Liver (tissue), 9 donors: Measurements from ENCODE around the gene TMUB1. TPM values are rescaled to one million over a fixed set of nuclear protein-coding genes. Genes with fewer than 3 reads are reported as not detected.

Experiments
- DNase-seq: peaks from one replicate; pipeline ENCODE4 v3.0.0-alpha.2; 2017; ENCODE audit warnings: low spot score
- H3K27ac ChIP-seq, 2 donors: one replicate each; pipeline ENCODE4 v1.7.0; 2013; ENCODE audit warnings: inconsistent platforms in 2 of 2, low read length in 2 of 2, control low read depth in 1 of 2, low read depth in 1 of 2, mild to moderate bottlenecking in 1 of 2
- H3K27me3 ChIP-seq, 4 donors: one replicate each; pipeline versions ENCODE4 v1.6.1 to v1.7.0; 2013; ENCODE audit warnings: low read length in 3 of 4, inconsistent platforms in 1 of 4, mild to moderate bottlenecking in 1 of 4, moderate library complexity in 1 of 4; ENCODE audit not compliant: control insufficient read depth in 4 of 4, insufficient read depth in 4 of 4
- H3K36me3 ChIP-seq, 4 donors: one replicate each; pipeline versions ENCODE4 v1.6.1 to v1.7.0; 2013; ENCODE audit warnings: low read length in 3 of 4, mild to moderate bottlenecking in 3 of 4, low read depth in 1 of 4, moderate library complexity in 1 of 4; ENCODE audit not compliant: control insufficient read depth in 4 of 4, insufficient read depth in 3 of 4
- H3K4me1 ChIP-seq, 4 donors: one replicate each; pipeline versions ENCODE4 v1.6.1 to v1.7.0; 2013; ENCODE audit warnings: low read length in 3 of 4, mild to moderate bottlenecking in 3 of 4, moderate library complexity in 1 of 4; ENCODE audit not compliant: control insufficient read depth in 4 of 4, insufficient read depth in 4 of 4
- H3K4me3 ChIP-seq, 3 donors: one replicate each; pipeline versions ENCODE4 v1.6.1 to v1.7.0; 2013; ENCODE audit warnings: low read length in 3 of 3, control low read depth in 1 of 3, low read depth in 1 of 3, mild to moderate bottlenecking in 1 of 3
- H3K9ac ChIP-seq, 2 donors: one replicate each; pipeline ENCODE4 v1.7.0; 2013; ENCODE audit warnings: low read length in 2 of 2, mild to moderate bottlenecking in 2 of 2, moderate library complexity in 2 of 2, control low read depth in 1 of 2, low read depth in 1 of 2
- H3K9me3 ChIP-seq, 4 donors: one replicate each; pipeline versions ENCODE4 v1.6.1 to v1.7.0; 2013; ENCODE audit warnings: low read length in 3 of 4; ENCODE audit not compliant: control insufficient read depth in 4 of 4
- EGR1 ChIP-seq, 2 donors: IDR thresholded peaks; 2 replicates each; pipeline ENCODE4 v1.6.1; 2016 to 2018; ENCODE audit warnings: antibody characterized with exemption in 2 of 2, low read depth in 2 of 2
- FOXA1 ChIP-seq: IDR thresholded peaks from 2 replicates; pipeline ENCODE4 v1.6.1; 2016; ENCODE audit warnings: antibody characterized with exemption
- FOXA2 ChIP-seq: IDR thresholded peaks from 2 replicates; pipeline ENCODE4 v1.6.1; 2016; ENCODE audit warnings: antibody characterized with exemption
- GABPA ChIP-seq, 2 donors: IDR thresholded peaks in 1 of 2; conservative IDR thresholded peaks in 1 of 2; 2 replicates each; pipeline ENCODE4 v1.6.1; 2016; ENCODE audit warnings: antibody characterized with exemption in 2 of 2, mild to moderate bottlenecking in 1 of 2, moderate library complexity in 1 of 2
- HNF4A ChIP-seq, 2 donors: conservative IDR thresholded peaks; 2 replicates each; pipeline ENCODE4 v1.6.1; 2016; ENCODE audit warnings: antibody characterized with exemption in 2 of 2, mild to moderate bottlenecking in 2 of 2
- HNF4G ChIP-seq: IDR thresholded peaks from 2 replicates; pipeline ENCODE4 v1.6.1; 2016; ENCODE audit warnings: antibody characterized with exemption
- JUND ChIP-seq, 2 donors: IDR thresholded peaks; 2 replicates each; pipeline ENCODE4 v1.6.1; 2016; ENCODE audit warnings: antibody characterized with exemption in 2 of 2
- NR2F2 ChIP-seq: IDR thresholded peaks from 2 replicates; pipeline ENCODE4 v1.6.1; 2016; ENCODE audit warnings: antibody characterized with exemption
- RAD21 ChIP-seq, 2 donors: IDR thresholded peaks; 2 replicates each; pipeline ENCODE4 v1.6.1; 2016; ENCODE audit warnings: antibody characterized with exemption in 2 of 2, mild to moderate bottlenecking in 2 of 2
- RXRA ChIP-seq, 2 donors: IDR thresholded peaks; 2 replicates each; pipeline ENCODE4 v1.6.1; 2017 to 2018; ENCODE audit warnings: antibody characterized with exemption in 2 of 2, mild to moderate bottlenecking in 1 of 2
- SP1 ChIP-seq: IDR thresholded peaks from 2 replicates; pipeline ENCODE4 v1.6.1; 2018; ENCODE audit warnings: antibody characterized with exemption, mild to moderate bottlenecking
- TAF1 ChIP-seq: conservative IDR thresholded peaks from 2 replicates; pipeline ENCODE4 v1.6.1; 2016; ENCODE audit warnings: antibody characterized with exemption, mild to moderate bottlenecking
- YY1 ChIP-seq: IDR thresholded peaks from 2 replicates; pipeline ENCODE4 v1.6.1; 2016; ENCODE audit warnings: antibody characterized with exemption, mild to moderate bottlenecking
- whole genome bisulfite sequencing: extraction: QIAGEN DNeasy Blood & Tissue Kit; methylation state at CpG from one replicate; pipeline ENCODE4 v1.1.7; 2013; 5-methylcytosine and 5-hydroxymethylcytosine counted together
- polyA plus RNA-seq, 2 donors: library from polyadenylated mRNA; stranded (reverse) in 1 of 2; unstranded in 1 of 2; fragments of 200-250 nt in 1 of 2; fragments of >200 nt in 1 of 2; fragmentation: Nextera tagmentation in 1 of 2; extraction: Ambion mirVana in 1 of 2; gene quantifications; one replicate each; pipeline versions ENCODE4 v1.2.1 to v1.2.3, GENCODE V29; 2013 to 2015
- total RNA-seq, 2 donors: library from RNA; depleted of rRNA; stranded (reverse); fragments of >200 nt; gene quantifications; one replicate each; pipeline ENCODE4 v1.2.3, GENCODE V29; 2014
- TF ChIP-seq, protein P1 (sequence below): IDR thresholded peaks from 2 replicates; pipeline ENCODE4 v1.6.1; 2016; ENCODE audit warnings: antibody characterized with exemption
- TF ChIP-seq, protein P2 (sequence below): IDR thresholded peaks from 2 replicates; pipeline ENCODE4 v1.6.1; 2016; ENCODE audit warnings: antibody characterized with exemption
- TF ChIP-seq, protein P3 (sequence below): IDR thresholded peaks from 2 replicates; pipeline ENCODE4 v1.6.1; 2016; ENCODE audit warnings: antibody characterized with exemption, mild to moderate bottlenecking
- TF ChIP-seq, protein P4 (sequence below): fragments of 150-350 bp; IDR thresholded peaks from 2 replicates; pipeline ENCODE4 v1.5.1; 2017; ENCODE audit warnings: improper control_type of control experiment, low read depth, low read length; ENCODE audit not compliant: missing input control
- TF ChIP-seq, protein P5 (sequence below): IDR thresholded peaks from 2 replicates; pipeline ENCODE4 v1.6.1; 2016; ENCODE audit warnings: antibody characterized with exemption
- donor health status: healthy.
- donor health status: healthy.
- donor health status: healthy.
- donor health status: healthy.
- donor health status: healthy.

TMUB1 gene
- total and polyA plus RNA-seq, 4 donors: 15.1 to 51.7 (median 30.5) TPM

DNA sequence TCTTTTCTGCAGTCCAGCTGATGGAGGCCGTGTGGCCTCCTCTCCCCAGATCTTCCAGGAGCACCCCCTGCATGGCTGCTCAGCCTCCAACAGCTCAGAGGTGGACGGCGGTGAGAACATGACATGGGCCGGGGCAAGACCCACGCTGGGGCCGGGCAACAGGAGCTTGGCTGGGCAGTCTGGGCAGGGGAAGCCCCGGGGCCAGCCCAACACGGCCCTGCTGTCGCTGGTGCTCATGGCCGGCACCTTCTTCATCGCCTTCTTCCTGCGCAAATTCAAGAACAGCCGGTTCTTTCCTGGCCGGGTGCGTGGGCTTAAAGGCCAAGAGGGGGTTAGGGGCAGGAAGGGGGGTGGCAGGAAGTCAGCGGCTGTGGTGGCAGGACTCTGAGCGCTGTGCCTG, 9.3 kb downstream of the TMUB1 start:
- TF ChIP-seq JUND (IDR thresholded peaks at IDR 0.05): no peak
- no peak for TF ChIP-seq FOXA1
- H3K36me3 ChIP-seq: peaks cover 33 to 75% (median 46%) of the 10 kb centered on the region in 4 donors
- no peak overlapping the region for H3K27ac ChIP-seq
- no peak overlapping the region for H3K9ac ChIP-seq
- DNase-seq: no peak
- WGBS: 90% methylated on average over 17 of the region's 17 CpGs
- no peaks in the 10 kb centered on the region for H3K27me3 ChIP-seq
- peaks cover 0 to 8% (median 2%) of the 10 kb centered on the region in 4 donors for H3K4me1 ChIP-seq
- no peaks in the 10 kb centered on the region for H3K9me3 ChIP-seq
- no peak overlapping the region for H3K4me3 ChIP-seq

DNA sequence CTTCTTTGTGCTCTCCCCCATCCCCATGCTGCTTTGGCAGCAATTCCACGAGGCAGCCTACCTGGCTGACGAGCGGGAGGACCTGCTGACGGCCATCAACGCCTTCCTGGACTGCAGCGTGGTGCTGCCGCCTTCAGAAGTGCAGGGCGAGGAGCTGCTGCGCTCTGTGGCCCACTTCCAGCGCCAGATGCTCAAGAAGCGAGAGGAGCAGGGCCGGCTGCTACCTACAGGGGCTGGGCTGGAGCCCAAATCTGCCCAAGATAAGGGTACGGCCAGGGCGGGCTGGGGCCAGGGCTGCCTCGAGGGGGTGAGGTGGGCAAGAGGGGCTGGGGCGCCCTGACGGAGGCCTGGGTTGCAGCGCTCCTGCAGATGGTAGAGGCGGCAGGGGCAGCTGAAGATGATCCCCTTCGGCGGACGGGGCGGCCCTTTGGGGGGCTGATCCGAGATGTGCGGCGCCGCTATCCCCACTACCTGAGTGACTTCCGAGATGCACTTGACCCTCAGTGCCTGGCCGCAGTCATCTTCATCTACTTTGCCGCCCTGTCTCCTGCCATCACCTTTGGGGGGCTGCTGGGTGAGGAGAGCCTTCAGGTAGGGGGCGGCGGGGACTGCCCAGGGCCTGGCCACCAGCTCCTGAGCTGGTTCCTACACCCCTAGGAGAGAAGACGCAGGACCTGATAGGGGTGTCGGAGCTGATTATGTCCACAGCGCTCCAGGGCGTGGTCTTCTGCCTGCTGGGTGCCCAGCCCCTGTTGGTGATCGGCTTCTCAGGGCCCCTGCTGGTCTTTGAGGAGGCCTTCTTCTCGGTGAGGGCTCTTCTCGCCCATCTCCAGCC, 12.0 kb downstream of the TMUB1 start:
- H3K27me3 ChIP-seq: no peaks in the 10 kb centered on the region
- TF ChIP-seq HNF4A (conservative IDR thresholded peaks at IDR 0.05) (no peak), NR2F2 (no peak)
- no peak overlapping the region for H3K4me3 ChIP-seq
- H3K9me3 ChIP-seq: no peaks in the 10 kb centered on the region
- no peak overlapping the region for H3K9ac ChIP-seq
- H3K27ac ChIP-seq: no peak overlapping the region
- peaks cover 47 to 93% (median 52%) of the 10 kb centered on the region in 4 donors for H3K36me3 ChIP-seq
- no peaks in the 10 kb centered on the region for H3K4me1 ChIP-seq
- no peak for DNase-seq
- WGBS: 95% methylated on average over 39 of the region's 39 CpGs

DNA sequence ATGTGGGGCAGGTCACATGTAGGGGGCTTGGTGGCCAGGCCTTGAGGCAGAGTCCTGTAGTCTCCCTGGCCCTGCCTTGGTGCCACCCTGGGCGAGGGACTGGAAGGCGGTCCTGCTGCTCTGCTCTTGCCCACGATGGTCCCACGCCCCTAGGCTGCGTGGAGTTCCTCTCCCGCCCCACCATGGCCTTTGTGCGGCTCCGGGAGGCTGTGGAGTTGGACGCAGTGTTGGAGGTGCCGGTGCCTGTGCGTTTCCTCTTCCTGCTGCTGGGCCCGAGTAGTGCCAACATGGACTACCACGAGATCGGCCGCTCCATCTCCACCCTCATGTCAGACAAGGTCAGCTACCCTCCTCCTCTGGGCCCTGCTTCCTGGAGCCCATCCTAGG, 12.7 kb downstream of the TMUB1 start:
- TF ChIP-seq JUND (IDR thresholded peaks at IDR 0.05) (no peak), HNF4G (no peak), RAD21 (IDR thresholded peaks at IDR 0.05) (no peak), TAF1 (no peak), RXRA (IDR thresholded peaks at IDR 0.05) (no peak), GABPA (IDR thresholded peaks at IDR 0.05 in 1 of 2, conservative IDR thresholded peaks at IDR 0.05 in 1 of 2) (no peak), EGR1 (IDR thresholded peaks at IDR 0.05; ENCODE audit: low read depth in 2 of 2) (no peak), SP1 (no peak), FOXA2 (no peak), YY1 (no peak), NR2F2 (no peak), FOXA1 (no peak), HNF4A (conservative IDR thresholded peaks at IDR 0.05) (no peak)
- TF ChIP-seq, protein P1, sequence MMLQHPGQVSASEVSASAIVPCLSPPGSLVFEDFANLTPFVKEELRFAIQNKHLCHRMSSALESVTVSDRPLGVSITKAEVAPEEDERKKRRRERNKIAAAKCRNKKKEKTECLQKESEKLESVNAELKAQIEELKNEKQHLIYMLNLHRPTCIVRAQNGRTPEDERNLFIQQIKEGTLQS: no peak
- TF ChIP-seq, protein P2, sequence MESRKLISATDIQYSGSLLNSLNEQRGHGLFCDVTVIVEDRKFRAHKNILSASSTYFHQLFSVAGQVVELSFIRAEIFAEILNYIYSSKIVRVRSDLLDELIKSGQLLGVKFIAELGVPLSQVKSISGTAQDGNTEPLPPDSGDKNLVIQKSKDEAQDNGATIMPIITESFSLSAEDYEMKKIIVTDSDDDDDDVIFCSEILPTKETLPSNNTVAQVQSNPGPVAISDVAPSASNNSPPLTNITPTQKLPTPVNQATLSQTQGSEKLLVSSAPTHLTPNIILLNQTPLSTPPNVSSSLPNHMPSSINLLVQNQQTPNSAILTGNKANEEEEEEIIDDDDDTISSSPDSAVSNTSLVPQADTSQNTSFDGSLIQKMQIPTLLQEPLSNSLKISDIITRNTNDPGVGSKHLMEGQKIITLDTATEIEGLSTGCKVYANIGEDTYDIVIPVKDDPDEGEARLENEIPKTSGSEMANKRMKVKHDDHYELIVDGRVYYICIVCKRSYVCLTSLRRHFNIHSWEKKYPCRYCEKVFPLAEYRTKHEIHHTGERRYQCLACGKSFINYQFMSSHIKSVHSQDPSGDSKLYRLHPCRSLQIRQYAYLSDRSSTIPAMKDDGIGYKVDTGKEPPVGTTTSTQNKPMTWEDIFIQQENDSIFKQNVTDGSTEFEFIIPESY: no peak
- TF ChIP-seq, protein P3, sequence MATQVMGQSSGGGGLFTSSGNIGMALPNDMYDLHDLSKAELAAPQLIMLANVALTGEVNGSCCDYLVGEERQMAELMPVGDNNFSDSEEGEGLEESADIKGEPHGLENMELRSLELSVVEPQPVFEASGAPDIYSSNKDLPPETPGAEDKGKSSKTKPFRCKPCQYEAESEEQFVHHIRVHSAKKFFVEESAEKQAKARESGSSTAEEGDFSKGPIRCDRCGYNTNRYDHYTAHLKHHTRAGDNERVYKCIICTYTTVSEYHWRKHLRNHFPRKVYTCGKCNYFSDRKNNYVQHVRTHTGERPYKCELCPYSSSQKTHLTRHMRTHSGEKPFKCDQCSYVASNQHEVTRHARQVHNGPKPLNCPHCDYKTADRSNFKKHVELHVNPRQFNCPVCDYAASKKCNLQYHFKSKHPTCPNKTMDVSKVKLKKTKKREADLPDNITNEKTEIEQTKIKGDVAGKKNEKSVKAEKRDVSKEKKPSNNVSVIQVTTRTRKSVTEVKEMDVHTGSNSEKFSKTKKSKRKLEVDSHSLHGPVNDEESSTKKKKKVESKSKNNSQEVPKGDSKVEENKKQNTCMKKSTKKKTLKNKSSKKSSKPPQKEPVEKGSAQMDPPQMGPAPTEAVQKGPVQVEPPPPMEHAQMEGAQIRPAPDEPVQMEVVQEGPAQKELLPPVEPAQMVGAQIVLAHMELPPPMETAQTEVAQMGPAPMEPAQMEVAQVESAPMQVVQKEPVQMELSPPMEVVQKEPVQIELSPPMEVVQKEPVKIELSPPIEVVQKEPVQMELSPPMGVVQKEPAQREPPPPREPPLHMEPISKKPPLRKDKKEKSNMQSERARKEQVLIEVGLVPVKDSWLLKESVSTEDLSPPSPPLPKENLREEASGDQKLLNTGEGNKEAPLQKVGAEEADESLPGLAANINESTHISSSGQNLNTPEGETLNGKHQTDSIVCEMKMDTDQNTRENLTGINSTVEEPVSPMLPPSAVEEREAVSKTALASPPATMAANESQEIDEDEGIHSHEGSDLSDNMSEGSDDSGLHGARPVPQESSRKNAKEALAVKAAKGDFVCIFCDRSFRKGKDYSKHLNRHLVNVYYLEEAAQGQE: no peak
- TF ChIP-seq, protein P4, sequence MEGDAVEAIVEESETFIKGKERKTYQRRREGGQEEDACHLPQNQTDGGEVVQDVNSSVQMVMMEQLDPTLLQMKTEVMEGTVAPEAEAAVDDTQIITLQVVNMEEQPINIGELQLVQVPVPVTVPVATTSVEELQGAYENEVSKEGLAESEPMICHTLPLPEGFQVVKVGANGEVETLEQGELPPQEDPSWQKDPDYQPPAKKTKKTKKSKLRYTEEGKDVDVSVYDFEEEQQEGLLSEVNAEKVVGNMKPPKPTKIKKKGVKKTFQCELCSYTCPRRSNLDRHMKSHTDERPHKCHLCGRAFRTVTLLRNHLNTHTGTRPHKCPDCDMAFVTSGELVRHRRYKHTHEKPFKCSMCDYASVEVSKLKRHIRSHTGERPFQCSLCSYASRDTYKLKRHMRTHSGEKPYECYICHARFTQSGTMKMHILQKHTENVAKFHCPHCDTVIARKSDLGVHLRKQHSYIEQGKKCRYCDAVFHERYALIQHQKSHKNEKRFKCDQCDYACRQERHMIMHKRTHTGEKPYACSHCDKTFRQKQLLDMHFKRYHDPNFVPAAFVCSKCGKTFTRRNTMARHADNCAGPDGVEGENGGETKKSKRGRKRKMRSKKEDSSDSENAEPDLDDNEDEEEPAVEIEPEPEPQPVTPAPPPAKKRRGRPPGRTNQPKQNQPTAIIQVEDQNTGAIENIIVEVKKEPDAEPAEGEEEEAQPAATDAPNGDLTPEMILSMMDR: no peak
- TF ChIP-seq, protein P5, sequence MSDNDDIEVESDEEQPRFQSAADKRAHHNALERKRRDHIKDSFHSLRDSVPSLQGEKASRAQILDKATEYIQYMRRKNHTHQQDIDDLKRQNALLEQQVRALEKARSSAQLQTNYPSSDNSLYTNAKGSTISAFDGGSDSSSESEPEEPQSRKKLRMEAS: no peak
- peaks cover 0 to under 1% (median 0%) of the 10 kb centered on the region in 4 donors for H3K4me1 ChIP-seq
- H3K36me3 ChIP-seq: peaks cover 46 to 91% (median 50%) of the 10 kb centered on the region in 4 donors
- H3K27me3 ChIP-seq: no peaks in the 10 kb centered on the region
- H3K27ac ChIP-seq: no peak overlapping the region
- 94% methylated on average over 15 of the region's 15 CpGs for WGBS
- H3K9ac ChIP-seq: no peak overlapping the region
- DNase-seq: no peak
- H3K9me3 ChIP-seq: no peaks in the 10 kb centered on the region
- H3K4me3 ChIP-seq: no peak overlapping the region
